HL-60/S4 treated with retinoic acid at 250 ng/mL for 4 days and 3 days (cell line): Measurements from ENCODE around the gene TRIM16.
"Not testable (repeated sequence)": the region's sequence is repeated elsewhere in the genome, so short reads cannot be mapped to it uniquely, and the experiment has no call there.

Experiments
- in situ Hi-C: fragments of 300-500 bp; cut with MboI; formaldehyde crosslinking; loops from 2 replicates; pipeline ENCODE4 v1.7.0; 2022; ENCODE audit warnings: low sequenced_read_pairs

The TRIM16 gene

GRCh38 chr17:15659236-15659635 is 24.9 kb downstream of the TRIM16 start:
- in situ Hi-C loops, result no loop called here

DNA sequence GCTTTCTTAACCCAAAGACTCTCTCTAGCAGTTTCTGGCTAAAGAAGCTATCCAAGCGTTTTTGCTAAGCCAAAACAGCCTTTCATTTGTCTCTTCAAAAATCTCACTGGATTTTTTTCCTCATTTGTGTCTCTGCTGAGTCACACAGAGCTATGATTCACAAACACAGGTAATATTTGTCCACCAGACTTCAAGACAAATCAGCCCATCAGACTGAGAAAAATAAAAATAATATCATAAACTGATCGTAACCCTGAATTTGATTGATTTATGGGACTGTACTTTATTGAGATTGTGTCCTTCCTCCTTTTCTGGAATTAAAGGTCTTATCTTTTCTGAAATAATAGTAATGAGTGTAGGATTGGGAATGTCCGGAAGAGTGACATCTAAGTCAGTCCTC is 25.8 kb downstream of the TRIM16 start:
- in situ Hi-C loops, result no loop called here

DNA sequence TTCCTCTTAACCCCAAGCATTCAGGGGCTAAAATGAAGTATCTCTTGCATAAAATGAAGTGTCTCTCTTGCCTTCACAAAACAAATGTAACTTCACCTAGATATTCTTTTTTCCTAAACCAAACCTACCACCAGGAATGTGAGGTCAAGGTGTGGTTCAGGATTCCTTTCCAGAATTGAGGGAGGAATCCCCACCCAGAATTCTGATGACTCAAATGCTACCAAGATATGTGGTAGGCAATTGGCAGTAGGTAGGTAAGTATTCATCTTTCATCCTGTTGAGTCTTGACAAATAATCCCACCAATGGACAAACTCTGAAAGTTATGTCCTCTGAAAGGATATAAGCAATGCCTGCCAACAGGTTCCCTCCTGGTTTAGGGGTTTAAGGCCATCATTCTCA is 26.2 kb downstream of the TRIM16 start:
- in situ Hi-C loops, result no loop called here

- in situ Hi-C loops, result no loop called here
Measured at GRCh38 chr17:15654886-15655561, 29.1 kb downstream of the TRIM16 start.

DNA sequence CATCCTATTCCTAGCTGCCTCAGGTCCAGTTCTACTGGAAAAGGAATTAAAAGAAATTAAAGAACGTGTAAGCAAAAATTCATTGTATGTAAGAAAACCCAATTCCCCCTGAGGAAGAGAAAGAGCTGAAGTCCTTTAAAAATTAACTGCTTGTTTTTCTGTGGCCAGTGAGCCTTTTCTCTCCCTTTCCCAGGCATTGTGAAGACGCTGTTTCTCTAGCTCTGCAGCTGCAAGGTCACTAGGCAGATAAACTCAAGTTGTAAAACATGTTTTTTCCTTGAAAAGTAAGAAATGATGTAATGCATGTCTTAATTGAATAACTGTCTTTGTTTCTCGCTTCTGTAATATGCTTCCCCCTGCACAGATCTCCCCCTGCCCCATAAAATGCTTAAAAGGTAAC is 29.7 kb downstream of the TRIM16 start:
- in situ Hi-C loops, result not testable (repeated sequence)

GRCh38 chr17:15652960-15653359 is 31.2 kb downstream of the TRIM16 start:
- in situ Hi-C loops, result no loop called here

DNA sequence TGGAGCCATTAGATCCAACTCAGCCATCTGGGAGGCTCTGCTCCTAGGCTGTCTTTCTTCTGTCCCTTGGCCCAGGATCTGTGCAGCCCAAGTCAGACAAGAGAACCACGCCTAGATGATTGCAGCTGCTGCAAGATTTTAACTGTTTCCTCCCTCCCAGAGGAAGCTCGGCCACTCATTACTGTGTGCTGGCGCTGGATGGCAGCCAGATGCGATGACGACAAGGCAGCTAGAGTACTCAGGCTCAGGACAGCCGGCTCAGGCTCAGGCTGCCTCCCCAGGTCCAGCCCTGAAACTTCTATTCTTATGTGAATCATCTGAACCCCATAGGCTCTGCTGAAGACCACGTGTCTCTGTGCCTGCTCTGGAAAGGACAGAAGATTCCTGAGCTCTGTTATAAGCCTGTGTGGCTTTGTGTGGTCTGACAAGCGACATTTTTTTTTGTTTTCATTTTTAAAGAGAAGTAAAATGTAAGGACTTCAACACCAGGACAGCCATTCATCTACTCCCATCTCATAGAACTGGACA is 32.5 kb downstream of the TRIM16 start:
- in situ Hi-C loops, result no loop called here

DNA sequence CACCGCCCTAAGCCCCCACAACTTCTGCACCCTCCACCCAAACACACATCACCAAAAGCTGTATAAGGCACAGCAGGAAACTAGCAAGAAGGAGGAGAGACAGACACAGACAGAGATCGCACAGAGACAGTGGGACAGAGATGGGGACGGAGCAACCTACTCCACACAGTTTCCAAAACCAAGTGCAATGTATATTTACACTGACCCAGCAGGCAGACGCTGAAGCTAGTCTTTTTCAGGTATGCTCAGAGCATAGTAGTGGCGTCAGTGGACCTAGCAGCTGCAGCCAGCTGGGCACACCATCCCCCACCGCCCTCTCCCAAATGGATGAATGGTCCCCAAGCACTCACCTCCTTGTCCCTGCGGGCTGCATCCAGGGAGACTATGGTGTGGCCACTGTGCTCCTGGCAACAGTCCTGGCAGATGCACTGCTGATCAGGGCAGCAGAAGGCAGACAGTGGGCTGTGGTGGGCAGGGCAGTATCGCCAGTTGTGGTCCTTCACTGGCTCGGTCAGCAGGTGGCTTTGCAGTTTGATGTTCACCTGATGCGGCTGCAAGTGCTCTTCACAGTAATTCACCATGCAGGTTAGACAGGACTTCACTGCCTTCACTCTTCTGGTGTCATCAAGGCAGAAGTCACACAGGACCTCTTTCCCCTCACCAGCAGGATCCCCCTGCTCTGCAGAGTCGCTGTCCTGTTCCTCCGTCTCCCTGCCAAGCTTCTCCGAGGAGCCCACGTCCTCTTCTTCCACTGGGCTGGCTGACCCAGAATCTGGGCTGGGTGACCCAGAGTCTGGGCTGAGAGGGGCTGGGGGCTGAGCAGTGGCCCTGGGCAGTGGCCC is 33.1 kb downstream of the TRIM16 start:
- in situ Hi-C loops, result no loop called here

- in situ Hi-C loops, result no loop called here
Measured at GRCh38 chr17:15649861-15650421, 34.2 kb downstream of the TRIM16 start.

DNA sequence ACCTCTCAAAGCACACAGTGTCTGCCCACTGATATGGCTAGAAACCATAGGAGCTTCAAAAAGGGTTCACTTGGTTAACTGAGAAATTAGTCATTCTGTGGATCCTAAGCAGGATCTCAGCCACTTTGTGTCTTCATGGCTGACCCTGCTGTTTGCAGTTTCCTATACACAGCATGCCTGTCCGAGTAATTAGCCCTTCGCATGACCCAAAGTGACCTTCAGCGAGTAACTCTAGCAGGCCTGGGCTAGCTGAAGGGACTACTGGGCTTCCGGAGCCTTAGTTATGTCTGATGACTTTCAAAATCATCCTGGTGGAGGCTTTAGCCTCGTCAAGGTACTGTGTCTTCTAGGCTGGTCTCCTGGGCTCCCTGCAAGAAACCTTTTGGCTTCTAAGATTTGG is 35.7 kb downstream of the TRIM16 start:
- in situ Hi-C loops, result no loop called here

GRCh38 chr17:15645942-15646312 is 38.2 kb downstream of the TRIM16 start:
- in situ Hi-C loops, result not testable (repeated sequence)

DNA sequence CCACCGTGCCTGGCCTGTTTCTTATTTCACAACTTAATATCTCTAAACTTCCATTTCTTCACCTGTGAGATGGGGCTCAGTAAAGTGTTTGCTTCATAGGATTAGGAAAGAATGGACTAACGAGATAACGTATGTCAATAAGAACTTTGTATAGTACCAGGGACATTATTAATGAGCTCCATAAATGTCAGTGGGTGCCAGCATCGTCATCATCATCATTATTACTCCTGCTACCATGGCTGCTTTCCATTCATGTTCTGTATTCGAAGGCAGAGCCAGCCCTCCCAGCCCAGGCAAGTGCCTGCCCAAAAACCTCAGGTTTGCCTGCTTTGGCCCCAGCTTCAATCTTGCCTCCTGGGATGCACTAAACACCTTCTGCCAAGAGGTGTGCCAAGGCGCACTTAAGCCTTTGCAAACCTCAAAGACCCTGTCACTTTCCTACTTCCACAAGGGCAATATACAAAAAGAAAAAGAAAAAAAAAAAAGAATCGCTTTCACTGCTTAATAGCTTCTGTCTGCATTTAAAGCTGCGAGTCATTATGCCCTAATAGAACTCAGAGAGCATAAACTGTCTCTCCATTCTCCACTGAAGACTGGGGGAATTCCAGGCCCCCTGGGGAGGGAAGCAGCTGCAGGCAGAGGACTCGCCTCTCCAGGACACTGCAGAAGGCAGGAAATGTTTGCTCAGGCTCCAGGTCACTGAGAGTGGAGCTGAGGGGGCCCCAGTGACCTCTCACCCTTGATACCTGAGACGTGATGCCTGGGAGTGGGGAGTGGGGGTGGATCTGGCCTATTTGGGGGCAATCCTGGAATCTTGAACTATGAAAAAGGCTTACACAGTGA is 38.8 kb downstream of the TRIM16 start:
- in situ Hi-C loops, result not testable (repeated sequence)

- in situ Hi-C loops, result not testable (repeated sequence)
Measured at GRCh38 chr17:15642505-15643251, 41.4 kb downstream of the TRIM16 start.

DNA sequence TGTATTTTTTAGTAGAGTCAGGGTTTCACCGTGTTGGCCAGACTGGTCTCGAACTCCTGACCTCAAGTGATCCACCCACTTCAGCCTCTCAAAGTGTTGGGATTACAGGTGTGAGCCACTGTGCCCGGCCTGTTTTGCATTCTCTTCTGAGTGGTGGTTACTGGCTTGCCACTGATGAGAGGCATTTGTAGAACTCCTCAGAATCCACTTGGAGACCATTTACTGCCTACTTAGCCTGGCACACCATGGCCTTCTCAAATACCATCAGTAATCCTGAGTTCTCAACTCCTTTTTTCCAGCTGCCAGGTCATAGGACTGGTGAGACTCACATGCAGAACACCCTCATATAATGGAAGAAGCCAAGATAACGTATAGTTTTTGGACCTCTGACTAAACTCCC is 42.1 kb downstream of the TRIM16 start:
- in situ Hi-C loops, result not testable (repeated sequence)

GRCh38 chr17:15630930-15631453 is 53.1 kb downstream of the TRIM16 start:
- in situ Hi-C loops, result not testable (repeated sequence)

DNA sequence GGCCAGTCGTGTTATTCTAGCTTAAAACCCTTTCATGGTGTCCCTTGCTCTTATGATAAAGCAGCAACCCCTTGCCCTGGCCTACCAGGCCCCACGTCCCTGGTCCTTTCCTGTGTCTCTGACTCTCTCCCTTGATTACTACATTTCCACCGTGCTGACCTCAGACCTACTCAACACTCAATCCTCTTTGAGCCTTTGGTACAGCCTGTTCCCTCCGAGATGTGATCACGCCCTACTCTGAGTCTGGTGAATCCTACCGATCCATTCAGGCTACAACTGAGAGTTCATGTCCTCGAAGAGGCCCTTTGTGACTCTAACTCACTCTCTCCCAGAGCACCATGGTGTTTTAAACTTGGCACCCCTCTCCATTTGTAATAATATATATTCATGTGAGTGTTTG is 54.1 kb downstream of the TRIM16 start:
- in situ Hi-C loops, result not testable (repeated sequence)

DNA sequence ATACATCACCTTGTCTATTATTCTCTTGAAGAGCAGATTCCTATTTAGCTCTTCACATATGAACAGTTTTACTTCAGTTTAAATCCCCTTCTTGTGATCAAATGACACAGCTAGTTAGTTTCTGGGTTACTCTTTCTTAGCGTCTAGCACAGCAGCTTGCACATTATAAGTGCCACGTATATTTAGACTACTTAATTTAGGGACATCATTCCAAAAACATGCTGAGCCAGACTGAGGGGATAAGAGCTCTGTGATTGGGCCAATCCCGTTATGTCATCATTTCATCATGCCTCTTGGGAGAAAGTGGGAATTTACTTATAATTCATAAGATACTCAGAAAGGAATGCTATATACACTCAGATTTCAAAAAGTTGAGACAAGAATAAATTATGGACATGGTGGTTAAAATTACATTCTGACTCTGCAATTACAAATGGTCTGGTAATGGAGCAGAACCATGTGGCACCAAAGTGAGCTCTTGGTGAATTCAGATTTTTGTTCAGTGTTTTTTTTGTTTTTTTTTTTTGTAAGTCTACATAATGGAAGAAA is 60.4 kb downstream of the TRIM16 start:
- in situ Hi-C loops, result not testable (repeated sequence)

GRCh38 chr17:15623255-15623654 is 60.9 kb downstream of the TRIM16 start:
- in situ Hi-C loops, result not testable (repeated sequence)

GRCh38 chr17:15622124-15622523 is 62.0 kb downstream of the TRIM16 start:
- in situ Hi-C loops, result not testable (repeated sequence)
